Stimulated activated CD4-positive, alpha-beta T cell treated with anti-CD3 and anti-CD28 coated beads, Interleukin-12 subunit alpha, Interleukin-12 subunit beta, amount 100 ng/mL, for 48 hours (primary cell): ENCODE data around the gene PTOV1.

Experiments used
- DNase-seq, 3 donors: peaks; one replicate each; pipeline ENCODE4 v3.0.0-alpha.2; 2020; ENCODE audit warnings: low read depth in 2 of 3, low spot score in 1 of 3

The PTOV1 gene

DNA sequence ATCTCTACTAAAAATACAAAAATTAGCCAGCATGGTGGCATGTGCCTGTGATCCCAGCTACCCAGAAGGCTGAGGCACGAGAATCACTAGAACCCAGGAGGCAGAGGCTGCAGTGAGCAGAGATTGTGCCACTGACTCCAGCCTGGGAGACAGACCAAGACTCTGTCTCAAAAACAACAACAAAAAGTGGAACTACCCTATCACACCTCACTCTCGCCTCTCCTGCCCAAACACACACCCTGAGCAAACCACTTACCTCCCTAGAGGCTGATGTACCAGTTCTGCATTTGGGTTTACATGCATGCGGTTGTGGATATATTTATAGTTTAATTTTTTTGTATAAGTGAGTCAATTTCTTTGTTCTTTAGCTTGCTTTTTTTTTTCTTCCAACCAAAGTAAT, 7.7 kb upstream of the PTOV1 start:
- DNase-seq, result no peak

- no peak for DNase-seq
Measured at GRCh38 chr19:49844138-49845095, 6.5 kb upstream of the PTOV1 start.

DNA sequence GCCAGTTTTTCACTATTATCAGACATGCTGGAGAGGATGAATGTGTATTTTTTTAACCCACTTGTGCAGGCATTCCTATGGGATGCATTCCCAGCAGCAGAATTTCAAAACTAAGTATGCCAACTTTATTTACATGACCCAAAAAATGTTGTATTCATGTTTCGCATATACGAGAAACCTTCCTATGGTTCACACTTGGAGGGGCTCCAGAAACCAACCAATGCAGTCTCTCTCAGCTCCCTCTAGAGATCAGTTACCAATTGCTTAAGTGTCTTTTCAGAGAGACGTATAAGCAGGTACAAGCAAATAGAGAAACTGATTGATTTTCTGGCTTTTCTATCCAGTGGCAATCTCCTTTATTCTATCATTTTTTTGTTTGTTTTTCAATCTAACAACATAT, 5.5 kb upstream of the PTOV1 start:
- no peak for DNase-seq

GRCh38 chr19:49846408-49846807, 4.6 kb upstream of the PTOV1 start:
- DNase-seq, result no peak

DNA sequence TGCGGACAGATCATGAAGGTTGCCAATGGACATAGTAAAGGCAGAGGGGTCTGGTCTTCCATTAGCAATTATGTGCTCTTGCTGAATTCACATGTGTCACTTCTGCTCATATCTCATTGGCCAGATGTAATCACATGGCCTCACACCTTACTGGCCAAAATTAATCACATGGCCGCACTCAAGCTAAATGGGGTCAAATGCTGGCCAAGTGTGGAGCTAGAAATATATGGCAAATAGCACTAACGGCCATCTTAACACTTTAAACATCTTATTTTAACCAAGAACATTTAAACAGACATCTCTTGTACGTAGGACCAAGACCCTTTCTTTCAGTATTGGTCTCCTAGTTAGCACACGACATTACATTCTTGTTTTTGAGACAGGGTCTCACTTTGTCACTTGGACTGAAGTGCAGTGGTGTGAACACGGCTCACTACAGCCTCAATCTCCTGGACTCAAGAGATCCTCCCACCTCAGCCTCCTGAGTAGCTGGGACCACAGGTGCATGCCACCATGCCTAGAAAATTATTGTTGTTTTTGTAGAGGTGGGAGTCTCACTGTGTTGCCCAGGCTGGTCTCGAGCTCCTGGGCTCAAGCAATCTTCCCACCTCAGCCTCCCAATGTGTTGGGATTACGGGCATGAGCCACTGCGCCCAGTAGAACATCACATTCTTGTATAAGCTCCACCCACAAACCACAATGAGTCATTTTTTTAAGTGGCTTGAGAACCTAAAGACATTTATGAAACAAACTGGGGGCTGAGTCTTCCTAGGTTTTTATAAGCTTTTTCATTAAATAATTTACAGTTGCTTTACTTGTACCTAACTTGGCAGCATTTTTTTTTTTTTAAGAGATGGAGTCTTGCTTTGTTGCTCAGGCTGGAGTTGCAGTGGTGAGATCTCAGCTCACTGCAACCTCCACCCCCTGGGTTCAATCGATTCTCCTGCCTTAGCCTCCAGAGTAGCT, 2.9 kb upstream of the PTOV1 start:
- DNase-seq, result no peak

- no peak for DNase-seq
Measured at GRCh38 chr19:49848938-49849337, 2.0 kb upstream of the PTOV1 start.

GRCh38 chr19:49849433-49850220, 1.3 kb upstream of the PTOV1 start:
- DNase-seq, result no peak

DNA sequence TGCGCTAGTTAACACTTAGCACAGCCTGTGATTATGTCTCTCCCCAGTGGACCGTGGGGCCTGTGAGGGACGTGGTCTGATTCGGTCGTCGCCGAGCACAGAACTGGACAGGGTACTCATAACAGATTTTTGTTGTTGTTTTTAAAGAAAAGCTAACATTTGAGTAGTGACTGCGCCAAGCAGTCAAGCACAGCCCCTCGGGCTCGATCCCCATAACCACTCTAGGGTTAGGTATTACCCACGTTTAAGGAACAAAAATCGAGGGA, 805 bp upstream of the PTOV1 start:
- no peak for DNase-seq

DNA sequence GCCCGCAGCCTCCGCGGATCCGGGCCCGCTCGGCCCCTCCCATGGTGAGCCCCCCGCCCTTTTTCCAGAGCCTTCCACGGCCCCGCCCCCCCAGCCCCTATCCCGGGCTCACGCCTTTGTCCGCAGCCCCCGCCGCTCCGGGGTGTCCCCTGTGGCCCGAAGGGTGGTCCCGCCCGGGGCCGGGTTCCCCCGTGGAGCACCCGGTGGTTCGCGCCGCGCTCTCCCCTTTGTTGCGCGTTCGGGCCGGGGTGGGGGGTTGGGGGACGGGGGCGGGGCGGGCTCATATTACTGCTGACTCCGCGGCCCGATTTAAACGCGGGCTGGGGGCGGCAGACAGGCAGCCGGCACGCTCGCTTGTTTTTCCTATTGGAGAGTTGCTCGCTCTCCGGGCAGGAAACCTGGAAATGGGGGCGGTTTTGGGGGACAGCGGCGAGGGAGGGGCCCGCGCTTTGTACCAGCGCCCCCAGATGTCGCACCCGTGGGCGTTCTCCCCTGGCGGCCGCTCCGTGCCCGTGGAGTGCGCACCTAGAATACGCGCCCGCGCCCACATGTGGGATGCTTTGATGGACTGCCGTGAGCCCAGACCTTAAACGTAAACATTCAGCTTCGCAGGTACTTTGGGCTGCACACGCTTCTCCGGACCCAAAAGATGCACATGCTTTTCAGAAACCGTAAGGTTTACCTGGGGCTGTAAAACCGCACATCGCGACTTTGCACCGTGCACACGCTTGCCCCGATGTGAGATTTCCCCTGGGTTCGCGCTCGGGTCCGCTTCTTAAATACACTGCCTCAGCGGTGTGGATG, 699 bp downstream of the PTOV1 start:
- DNase-seq, result no peak

DNA sequence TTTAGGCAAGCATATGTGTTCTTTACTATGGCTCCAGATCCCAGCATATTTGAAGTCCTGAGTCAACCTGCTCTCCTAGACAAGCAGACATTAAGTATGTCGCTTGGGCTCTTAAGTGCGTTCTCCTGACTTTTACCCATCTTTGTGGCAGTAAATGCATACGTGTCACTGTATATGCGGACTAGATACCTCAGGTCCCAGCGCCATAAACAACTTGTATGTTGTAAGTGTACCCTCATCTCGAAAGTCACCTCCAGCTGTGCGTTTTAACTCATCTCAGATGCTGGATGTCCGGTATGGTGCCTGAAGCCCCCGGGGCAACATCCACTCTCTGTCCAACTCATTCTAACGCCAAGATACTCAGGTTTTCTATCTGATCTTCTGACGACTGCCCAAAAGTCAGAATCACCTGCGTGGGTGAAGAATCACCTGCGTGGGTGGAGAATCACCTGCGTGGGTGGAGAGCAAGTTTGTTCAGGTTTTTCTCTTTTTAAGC, 1.7 kb downstream of the PTOV1 start:
- DNase-seq, result no peak

DNA sequence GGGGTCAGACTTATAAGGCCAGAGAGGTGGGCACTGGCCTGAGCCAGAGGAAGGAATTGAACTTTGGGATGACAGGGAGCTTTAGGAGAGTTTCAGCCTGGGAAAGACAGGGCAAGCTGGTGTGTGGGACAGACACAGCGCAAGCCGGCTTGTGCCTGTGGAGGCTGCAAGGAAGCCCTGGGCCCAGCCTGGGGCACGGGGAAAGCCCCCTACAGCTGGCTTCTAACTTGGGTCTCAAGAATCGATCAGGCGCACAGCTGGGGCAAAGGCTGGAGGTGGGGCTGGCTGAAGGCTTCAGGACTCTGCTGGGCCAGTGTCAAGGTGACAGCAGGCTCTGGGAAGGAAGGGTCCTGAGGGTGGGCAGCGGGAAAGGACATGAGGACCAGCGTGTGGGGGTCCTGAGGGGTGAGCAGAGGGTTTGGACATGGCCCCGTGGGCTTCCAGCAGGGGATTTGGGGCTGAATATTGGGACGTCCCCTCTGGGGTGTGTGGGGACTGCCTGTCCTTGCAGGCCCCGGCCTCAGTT, 3.0 kb downstream of the PTOV1 start:
- no peak for DNase-seq

DNA sequence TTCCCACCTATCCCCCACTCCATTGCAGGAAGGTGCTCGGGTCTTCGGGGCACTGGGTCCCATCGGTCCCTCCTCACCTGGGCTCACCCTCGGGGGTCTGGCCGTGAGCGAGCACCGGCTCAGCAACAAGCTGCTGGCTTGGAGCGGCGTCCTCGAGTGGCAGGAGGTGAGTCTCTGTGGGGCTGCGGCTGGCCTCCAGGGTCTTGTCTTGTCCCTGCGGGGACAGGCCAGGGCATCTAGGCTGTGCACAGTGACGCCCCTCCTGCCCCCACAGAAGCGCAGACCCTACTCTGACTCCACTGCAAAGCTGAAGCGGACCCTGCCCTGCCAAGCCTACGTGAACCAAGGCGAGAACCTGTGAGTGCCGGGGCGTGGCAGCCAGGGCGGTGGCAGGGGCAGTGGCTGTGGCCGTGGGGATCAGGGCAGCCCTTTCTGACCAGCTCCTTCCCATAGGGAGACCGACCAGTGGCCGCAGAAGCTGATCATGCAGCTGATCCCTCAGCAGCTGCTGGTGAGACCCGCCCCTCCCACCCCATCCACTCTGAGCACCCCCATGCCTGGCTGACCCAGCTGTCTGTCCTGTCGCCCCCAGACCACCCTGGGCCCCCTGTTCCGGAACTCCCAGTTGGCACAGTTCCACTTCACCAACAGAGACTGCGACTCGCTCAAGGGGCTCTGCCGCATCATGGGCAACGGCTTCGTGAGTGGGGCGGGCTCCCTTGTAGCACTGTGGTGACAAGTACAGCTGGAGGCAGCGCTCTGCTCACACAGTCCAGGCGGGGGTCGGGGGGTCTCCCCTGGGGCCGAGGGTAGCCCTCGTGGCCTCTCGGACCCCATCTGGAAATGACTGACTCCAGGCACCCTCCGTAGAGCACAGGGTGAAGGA, 3.7 kb downstream of the PTOV1 start:
- DNase-seq, result no peak

- no peak for DNase-seq
Measured at GRCh38 chr19:49855277-49855675, 4.3 kb downstream of the PTOV1 start.

DNA sequence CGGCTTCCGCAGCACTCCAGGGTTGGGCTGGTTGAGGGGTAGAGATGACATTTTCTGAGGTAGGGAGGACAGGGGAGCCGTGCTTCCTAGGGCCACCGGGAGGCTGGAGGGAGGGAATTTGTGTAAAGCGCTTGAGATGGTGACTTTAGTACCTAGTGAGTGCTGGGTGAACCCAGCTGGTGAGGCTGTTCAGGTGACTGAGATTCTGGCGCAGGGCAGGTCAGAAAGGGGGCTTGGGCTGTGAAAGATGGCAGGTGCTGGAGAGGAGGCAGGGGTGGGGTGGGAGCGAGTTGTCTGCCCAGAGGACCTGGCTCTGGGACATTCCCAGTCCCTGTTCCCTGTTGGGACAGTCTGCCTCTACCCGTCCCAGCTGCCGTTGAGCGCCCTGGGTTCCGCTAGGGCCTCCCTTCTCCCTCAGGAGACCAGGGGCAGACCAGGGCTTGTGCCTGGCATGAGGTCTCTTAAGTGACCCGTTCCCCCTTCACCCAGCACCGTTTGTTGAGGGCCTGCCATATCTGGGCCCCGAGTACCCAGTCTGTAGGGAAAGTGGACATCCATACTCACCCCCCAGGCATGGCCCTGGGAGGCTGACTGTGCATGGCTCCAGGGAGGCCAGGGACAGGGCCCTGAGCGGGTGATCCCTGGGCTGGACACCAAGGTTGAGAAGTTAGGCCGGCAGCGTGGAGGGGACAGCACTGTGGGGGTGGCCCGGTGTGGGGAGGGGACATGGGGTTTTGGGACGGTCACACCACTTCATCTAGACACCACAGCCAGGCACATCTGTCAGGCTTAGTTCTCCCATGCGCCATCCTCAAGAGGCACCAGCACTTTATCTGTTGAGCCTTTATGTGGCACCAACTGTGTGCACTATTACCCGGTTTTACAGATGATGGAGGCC, 5.0 kb downstream of the PTOV1 start:
- DNase-seq, result no peak

DNA sequence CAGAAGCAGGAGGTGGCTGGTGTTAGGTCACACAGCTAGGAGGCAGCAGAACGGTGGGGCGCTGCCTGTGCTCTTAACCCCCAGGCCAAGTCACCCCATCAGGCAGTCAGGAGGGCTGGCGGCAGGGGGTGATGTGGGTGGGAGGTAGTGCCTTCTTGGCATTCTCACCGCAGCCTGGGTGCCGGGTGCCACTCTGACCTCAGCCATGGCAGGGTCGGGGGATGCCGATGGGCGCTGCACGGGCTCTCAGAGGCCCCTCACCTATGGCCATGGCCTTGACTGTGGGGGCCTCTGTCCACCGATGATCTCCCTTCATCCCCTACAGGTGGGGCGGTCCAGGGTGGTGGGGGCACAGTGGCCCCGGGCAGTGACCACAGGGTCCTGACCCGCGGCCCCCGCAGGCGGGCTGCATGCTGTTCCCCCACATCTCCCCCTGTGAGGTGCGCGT, 5.6 kb downstream of the PTOV1 start:
- no peak for DNase-seq

DNA sequence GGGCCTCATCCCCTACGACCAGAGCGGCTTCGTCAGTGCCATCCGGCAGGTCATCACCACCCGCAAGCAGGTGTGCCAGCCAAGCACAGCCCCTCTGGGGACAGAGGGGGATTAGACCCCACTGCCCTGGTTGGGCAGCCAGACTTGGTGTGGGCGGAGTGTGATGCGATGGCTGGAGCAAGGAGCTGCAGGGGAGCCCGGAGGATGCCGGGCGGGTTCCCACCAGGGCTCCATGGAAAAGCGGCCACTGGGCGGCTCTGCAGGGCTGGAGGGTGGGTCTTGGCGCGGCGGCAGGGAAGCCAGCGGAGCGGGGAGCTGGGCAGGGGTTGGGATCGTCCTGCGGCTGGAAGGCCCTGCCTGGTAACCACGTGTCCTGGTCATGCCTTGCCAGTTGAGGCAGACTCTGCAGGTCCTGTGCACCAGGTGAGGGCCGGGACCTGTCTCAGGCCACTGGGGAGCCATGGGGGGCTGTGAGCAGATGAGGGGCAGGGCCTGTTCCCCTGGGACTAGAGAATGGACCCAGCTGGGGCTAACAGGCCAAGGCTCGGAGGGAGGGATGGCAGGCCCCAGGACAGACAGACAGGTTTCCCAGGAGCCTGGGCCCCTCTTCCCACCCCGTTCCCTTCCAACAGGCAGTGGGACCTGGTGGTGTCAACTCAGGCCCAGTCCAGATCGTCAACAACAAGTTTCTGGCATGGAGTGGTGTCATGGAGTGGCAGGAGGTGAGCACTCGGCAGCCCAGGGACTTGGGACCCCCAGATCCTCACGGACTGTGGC, 6.3 kb downstream of the PTOV1 start:
- DNase-seq, result no peak

- DNase-seq, result no peak
Measured at GRCh38 chr19:49857838-49858087, 6.8 kb downstream of the PTOV1 start.
